Nephron (organoid): ENCODE measurements around the gene RALGPS1.

ENCODE experiments used
- H3K27ac Mint-ChIP-seq, 3 experiments: 2 replicates each; pipeline ENCODE4 v1.8.0; 2020; ENCODE audit warnings: mixed read lengths in 3 of 3, mild to moderate bottlenecking in 2 of 3, moderate library complexity in 1 of 3
- H3K27me3 Mint-ChIP-seq: 2 replicates; pipeline ENCODE4 v1.8.0; 2021; ENCODE audit warnings: low read depth, mild to moderate bottlenecking, moderate library complexity, mixed read lengths
- H3K36me3 Mint-ChIP-seq: 2 replicates; pipeline ENCODE4 v1.8.0; 2020; ENCODE audit warnings: low read depth, mixed read lengths
- H3K4me1 Mint-ChIP-seq: 2 replicates; pipeline ENCODE4 v1.8.0; 2020; ENCODE audit warnings: mixed read lengths
- H3K4me3 Mint-ChIP-seq, 3 experiments: 2 replicates each; pipeline ENCODE4 v1.8.0; 2020; ENCODE audit warnings: mild to moderate bottlenecking in 3 of 3, mixed read lengths in 3 of 3, moderate library complexity in 2 of 3
- H3K9me3 Mint-ChIP-seq: 2 replicates; pipeline ENCODE4 v1.8.0; 2020; ENCODE audit warnings: mixed read lengths
- TF ChIP-seq, protein P1 (sequence below), 3 experiments: fragments of 200-600 bp; sonication (generic); IDR thresholded peaks; one replicate each; pipeline ENCODE4 v1.5.0; 2021; ENCODE audit warnings: antibody characterized with exemption in 3 of 3; ENCODE audit not compliant: unreplicated experiment in 3 of 3

The RALGPS1 gene

DNA sequence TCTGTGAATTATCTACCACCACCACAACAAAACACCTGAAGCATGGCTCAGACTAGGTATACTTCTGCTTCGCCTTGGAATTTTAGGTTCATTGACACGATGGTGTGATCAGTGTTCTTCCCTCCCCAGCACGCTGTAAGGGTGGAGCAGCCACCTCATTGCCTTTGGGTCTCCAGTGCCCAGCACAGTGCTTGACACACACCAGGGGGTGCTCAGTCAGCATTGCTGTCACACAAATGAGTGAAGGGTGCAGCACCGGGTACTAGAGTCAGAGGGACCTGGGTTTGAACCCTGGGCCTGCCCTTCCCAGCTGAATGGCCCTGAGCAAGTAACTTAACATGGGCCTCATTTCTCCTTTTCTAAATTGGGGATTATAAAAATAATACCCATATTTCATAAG, 217.8 kb downstream of the RALGPS1 start:
- TF ChIP-seq, protein P1, sequence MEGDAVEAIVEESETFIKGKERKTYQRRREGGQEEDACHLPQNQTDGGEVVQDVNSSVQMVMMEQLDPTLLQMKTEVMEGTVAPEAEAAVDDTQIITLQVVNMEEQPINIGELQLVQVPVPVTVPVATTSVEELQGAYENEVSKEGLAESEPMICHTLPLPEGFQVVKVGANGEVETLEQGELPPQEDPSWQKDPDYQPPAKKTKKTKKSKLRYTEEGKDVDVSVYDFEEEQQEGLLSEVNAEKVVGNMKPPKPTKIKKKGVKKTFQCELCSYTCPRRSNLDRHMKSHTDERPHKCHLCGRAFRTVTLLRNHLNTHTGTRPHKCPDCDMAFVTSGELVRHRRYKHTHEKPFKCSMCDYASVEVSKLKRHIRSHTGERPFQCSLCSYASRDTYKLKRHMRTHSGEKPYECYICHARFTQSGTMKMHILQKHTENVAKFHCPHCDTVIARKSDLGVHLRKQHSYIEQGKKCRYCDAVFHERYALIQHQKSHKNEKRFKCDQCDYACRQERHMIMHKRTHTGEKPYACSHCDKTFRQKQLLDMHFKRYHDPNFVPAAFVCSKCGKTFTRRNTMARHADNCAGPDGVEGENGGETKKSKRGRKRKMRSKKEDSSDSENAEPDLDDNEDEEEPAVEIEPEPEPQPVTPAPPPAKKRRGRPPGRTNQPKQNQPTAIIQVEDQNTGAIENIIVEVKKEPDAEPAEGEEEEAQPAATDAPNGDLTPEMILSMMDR (IDR thresholded peaks at IDR 0.05; ENCODE audit: unreplicated experiment in 3 of 3), result no peak
- no peaks in the 10 kb centered on the region for H3K36me3 Mint-ChIP-seq
- peak overlapping the region in 2 of 3 experiments; percentile 12 to 91 for H3K27ac Mint-ChIP-seq
- no peak overlapping the region for H3K4me3 Mint-ChIP-seq
- H3K27me3 Mint-ChIP-seq, result peaks cover 4% of the 10 kb centered on the region
- no peaks in the 10 kb centered on the region for H3K9me3 Mint-ChIP-seq
- H3K4me1 Mint-ChIP-seq, result peaks cover 69% of the 10 kb centered on the region

DNA sequence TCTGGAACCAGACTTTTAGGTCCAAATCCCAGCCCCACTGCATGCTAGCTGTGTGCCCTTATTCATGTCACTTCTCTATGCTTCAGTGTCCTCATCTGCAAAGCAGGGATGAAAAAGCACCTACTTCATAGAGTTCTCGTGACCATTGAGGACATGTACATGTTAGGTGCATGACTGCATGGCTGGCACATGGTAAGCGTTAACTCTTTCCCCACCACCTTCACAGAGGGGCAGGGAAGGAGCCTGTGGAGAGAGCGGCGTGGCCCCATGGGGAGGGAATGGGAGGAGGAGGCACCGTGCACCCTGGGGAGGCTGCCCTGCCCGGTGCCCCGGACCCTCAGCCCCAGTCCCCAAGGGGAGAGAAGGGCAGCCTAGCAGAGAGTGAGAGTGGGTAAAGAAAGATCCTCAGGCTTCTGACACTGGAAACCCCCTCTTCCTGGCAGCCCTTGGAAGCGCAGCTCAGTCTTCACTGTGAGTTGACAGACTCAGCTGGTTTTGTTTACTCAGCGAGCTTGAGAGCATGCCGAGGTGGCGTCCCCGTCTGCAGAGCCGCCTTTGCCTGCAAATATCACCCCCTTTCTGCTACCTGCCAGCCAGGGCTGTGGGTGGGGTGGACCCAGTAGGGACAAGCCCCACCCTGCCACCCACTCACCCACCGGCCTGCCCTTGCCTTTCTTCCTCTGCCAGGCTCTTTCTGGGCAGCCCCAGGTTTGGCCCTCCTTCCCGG, 218.5 kb downstream of the RALGPS1 start:
- no peaks in the 10 kb centered on the region for H3K36me3 Mint-ChIP-seq
- H3K27me3 Mint-ChIP-seq, result peaks cover 4% of the 10 kb centered on the region
- no peaks in the 10 kb centered on the region for H3K9me3 Mint-ChIP-seq
- H3K27ac Mint-ChIP-seq, result peak overlapping the region; percentile 68 to 91 (median 90)
- peaks cover 76% of the 10 kb centered on the region for H3K4me1 Mint-ChIP-seq
- peak overlapping the region in 1 of 3 experiments; percentile 4 for H3K4me3 Mint-ChIP-seq
- TF ChIP-seq, protein P1 (IDR thresholded peaks at IDR 0.05; ENCODE audit: unreplicated experiment in 3 of 3), result no peak

GRCh38 chr9:127133739-127134167, 219.2 kb downstream of the RALGPS1 start:
- H3K27me3 Mint-ChIP-seq, result peaks cover 4% of the 10 kb centered on the region
- H3K4me1 Mint-ChIP-seq, result peaks cover 73% of the 10 kb centered on the region
- peak overlapping the region; percentile 4 to 26 (median 9) for H3K4me3 Mint-ChIP-seq
- no peaks in the 10 kb centered on the region for H3K9me3 Mint-ChIP-seq
- TF ChIP-seq, protein P1 (IDR thresholded peaks at IDR 0.05; ENCODE audit: unreplicated experiment in 3 of 3), result no peak
- H3K27ac Mint-ChIP-seq, result peak overlapping the region; percentile 68 to 91 (median 90)
- H3K36me3 Mint-ChIP-seq, result no peaks in the 10 kb centered on the region

GRCh38 chr9:127135056-127135745, 220.6 kb downstream of the RALGPS1 start:
- TF ChIP-seq, protein P1 (IDR thresholded peaks at IDR 0.05; ENCODE audit: unreplicated experiment in 3 of 3), result no peak
- no peaks in the 10 kb centered on the region for H3K9me3 Mint-ChIP-seq

DNA sequence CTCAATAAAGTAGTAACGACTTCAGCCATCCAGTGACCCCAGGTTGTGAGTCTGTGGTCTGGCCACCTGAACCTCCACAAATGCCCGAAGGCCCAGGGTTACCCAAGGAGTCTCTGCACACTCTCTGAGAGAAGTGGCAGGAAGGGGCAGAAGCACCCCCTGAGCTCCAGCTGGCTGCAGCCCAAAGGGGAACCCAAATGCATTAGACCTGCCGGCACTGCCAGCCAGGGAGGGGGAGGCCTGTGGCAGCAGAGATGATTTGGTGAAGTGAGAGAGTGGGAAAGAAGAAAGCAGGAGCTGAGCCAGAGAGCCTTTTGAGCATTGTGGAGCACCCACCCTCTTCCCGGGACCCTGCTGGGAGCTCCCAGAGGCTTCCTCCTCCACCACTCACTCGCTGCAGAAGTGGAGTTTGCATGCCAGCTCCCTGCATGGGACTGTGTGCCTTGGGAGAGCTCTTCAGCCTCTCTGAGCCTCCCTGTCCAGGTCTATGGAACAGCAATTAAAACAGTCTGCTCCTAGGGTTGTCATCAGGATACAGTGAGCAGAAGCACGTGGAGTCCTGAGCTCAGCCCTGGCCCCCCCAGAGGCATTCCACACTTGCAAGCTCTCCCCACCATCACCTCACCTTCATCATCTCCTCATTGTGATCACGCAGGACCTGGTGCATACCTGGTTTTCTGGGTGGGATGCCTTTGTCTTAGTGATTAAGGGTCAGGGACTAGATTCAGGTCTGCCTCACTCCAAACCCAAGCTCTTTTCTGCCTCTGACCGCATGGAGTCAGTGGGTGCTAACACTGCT, 221.7 kb downstream of the RALGPS1 start:
- peak overlapping the region in 1 of 3 experiments; percentile 1 for H3K27ac Mint-ChIP-seq
- H3K9me3 Mint-ChIP-seq, result no peaks in the 10 kb centered on the region
- TF ChIP-seq, protein P1 (IDR thresholded peaks at IDR 0.05; ENCODE audit: unreplicated experiment in 3 of 3), result no peak

More at GRCh38 chr9:127135056-127135745, 220.6 kb downstream of the RALGPS1 start:
- peaks cover 4% of the 10 kb centered on the region for H3K27me3 Mint-ChIP-seq
- H3K36me3 Mint-ChIP-seq, result no peaks in the 10 kb centered on the region
- H3K27ac Mint-ChIP-seq, result peak overlapping the region in 2 of 3 experiments; percentile 90 to 91
- no peak overlapping the region for H3K4me3 Mint-ChIP-seq
- peaks cover 74% of the 10 kb centered on the region for H3K4me1 Mint-ChIP-seq

More for the DNA sequence above, 221.7 kb downstream of the RALGPS1 start:
- Mint-ChIP-seq H3K4me1 (peaks cover 71% of the 10 kb centered on the region), H3K27me3 (peaks cover 4% of the 10 kb centered on the region), H3K36me3 (no peaks in the 10 kb centered on the region), H3K4me3 (no peak overlapping the region)
